ENCODE data around the gene L2HGDH. TPM values are rescaled to one million over a fixed set of nuclear protein-coding genes. Genes with fewer than 3 reads are reported as not detected.

The L2HGDH gene
- 4.2 TPM for total RNA-seq
- long read RNA-seq, full-length matches to known transcripts, result 2 of 4 reads
- long read RNA-seq, partial matches to known transcripts, result 1 of 4 reads
- long read RNA-seq, other reads (novel, unspliced or antisense), result 1 of 4 reads

DNA sequence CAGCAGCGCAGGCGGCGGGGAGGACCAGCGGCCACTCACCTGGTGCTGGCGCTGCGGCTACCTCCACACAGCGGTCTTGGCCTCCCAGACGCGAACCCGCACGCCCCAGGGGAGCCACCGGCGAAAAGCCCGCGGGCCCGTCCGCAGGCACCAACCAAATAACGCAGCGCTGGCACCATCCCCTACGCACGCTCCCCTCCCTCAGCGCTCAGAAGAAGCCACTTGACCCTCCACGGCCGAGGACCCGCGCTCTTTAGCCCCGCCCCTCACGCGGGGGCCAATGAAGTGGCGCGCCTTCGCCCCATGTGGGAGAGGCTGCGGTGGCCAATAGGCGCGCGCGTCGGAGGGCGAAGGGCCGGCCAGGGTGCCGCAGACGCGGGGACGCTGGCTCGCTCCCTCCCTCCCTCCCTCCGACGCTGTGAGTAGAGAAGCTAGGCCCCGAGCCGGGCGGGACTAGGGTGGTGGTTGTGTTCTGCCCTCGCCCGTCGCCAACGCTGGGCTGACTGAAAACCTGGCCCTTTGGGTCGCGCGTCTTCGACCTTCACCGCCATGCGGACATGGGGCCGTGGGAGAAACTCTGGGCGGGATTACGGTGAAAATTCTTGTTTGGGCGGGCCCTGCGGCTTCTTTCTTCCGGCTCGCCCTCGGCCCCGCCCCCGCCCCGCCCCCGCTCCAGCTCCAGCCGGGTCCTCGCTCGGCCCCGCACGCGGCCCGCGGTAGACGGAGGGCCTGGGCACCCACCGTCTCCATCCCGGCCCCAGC lies at the start of gene L2HGDH, which contains the start of gene DMAC2L:
Gene L2HGDH, minus strand, starts transcription at position 258 of the 762 bp plus-strand sequence. Its CDS starts 79 bp downstream, at position 179.
Gene DMAC2L, plus strand, starts transcription at position 353 of the 762 bp plus-strand sequence. CDS start 9,164 bp downstream, outside the sequence.
- no peak for TF ChIP-seq CTCF (IDR thresholded peaks at IDR 0.05)
- peak; percentile 96 for DNase-seq
- intact Hi-C loops (cut with DNase I), result no loop called here

GRCh38 chr14:50360851-50361250 lies 48.8 kb upstream of the L2HGDH start:
- Histone ChIP-seq H3K4me3 (no peak overlapping the region), H3K27ac (no peak overlapping the region), H3K9me3 (no peaks in the 10 kb centered on the region), H3K4me1 (peaks cover 22% of the 10 kb centered on the region), H3K27me3 (ENCODE audit: low read depth) (no peaks in the 10 kb centered on the region), H3K36me3 (peaks cover 11% of the 10 kb centered on the region)
- intact Hi-C loops (cut with DNase I), result no loop called here
- TF ChIP-seq CTCF (IDR thresholded peaks at IDR 0.05), result no peak
- ATAC-seq, result no peak
- DNase-seq, result no peak

More for the DNA sequence above, at the start of gene L2HGDH, which contains the start of gene DMAC2L:
- Histone ChIP-seq H3K36me3 (no peaks in the 10 kb centered on the region), H3K27me3 (ENCODE audit: low read depth) (no peaks in the 10 kb centered on the region), H3K9me3 (no peaks in the 10 kb centered on the region), H3K4me1 (peaks cover 17% of the 10 kb centered on the region), H3K27ac (peak within 1 kb of the TSS; percentile 94), H3K4me3 (peak within 1 kb of the TSS; percentile 93)
- peak; percentile 99 for ATAC-seq

DNA sequence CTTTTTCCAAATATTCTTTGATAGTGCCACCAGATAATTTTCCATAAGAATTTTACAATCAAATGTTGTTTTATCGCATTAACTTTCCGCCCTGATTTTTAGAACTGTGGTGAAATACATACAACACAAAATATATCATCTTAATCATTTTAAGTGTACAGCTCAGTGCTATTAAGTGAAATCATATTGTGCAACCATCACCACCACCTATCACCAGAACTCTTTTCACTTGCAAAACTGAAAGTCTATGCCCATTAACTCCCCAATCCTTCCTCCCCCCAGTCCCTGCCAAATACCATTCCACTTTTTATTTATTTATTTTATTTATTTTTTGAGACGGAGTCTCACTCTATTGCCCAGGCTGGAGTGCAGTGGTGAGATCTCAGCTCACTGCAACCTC lies 48.1 kb upstream of the L2HGDH start:
- Histone ChIP-seq H3K4me3 (no peak overlapping the region), H3K27me3 (ENCODE audit: low read depth) (no peaks in the 10 kb centered on the region), H3K27ac (no peak overlapping the region), H3K36me3 (peaks cover 11% of the 10 kb centered on the region), H3K9me3 (no peaks in the 10 kb centered on the region), H3K4me1 (peaks cover 19% of the 10 kb centered on the region)
- intact Hi-C loops (cut with DNase I), result no loop called here
- ATAC-seq (no peak), DNase-seq (no peak)
- TF ChIP-seq CTCF (IDR thresholded peaks at IDR 0.05), result no peak

GRCh38 chr14:50359631-50360030 lies 47.6 kb upstream of the L2HGDH start:
- no peak overlapping the region for H3K27ac ChIP-seq
- no peaks in the 10 kb centered on the region for H3K27me3 ChIP-seq (ENCODE audit: low read depth)
- peaks cover 14% of the 10 kb centered on the region for H3K4me1 ChIP-seq
- no peak for TF ChIP-seq CTCF (IDR thresholded peaks at IDR 0.05)
- DNase-seq, result no peak
- intact Hi-C loops (cut with DNase I), result no loop called here
- H3K4me3 ChIP-seq, result no peak overlapping the region
- H3K9me3 ChIP-seq, result no peaks in the 10 kb centered on the region
- ATAC-seq, result no peak
- H3K36me3 ChIP-seq, result peaks cover 11% of the 10 kb centered on the region

DNA sequence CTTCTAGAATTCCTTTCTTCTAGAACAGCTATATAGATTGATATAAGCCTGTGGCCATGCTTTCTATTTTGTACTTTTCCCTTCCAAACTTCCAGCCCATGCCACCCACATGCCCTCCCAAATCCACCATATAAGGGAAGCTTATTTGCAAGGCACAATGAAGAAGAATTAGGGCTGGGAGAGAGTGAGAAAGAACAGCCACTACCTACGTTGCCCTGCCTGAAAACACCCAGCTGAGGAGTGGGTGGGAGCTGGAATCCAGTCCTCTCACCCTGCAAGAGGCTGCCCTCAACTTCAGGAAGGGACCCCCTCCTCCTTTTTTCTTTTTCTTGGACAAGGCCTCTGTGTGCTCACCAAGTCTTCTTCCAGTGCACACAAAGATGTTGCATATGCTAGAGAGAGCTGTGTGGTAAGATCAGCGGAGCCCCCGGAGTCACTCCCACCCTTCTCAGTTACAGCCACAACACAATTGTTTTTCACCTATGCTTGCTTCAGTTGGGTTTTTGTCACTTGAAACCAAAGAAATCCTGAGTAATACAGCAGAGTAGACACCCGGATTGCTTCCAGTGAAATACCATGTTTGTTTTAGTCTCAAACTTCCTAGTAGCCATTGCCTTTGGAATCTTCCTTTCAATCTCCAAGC lies 45.8 kb upstream of the L2HGDH start:
- H3K27ac ChIP-seq, result no peak overlapping the region
- no peaks in the 10 kb centered on the region for H3K27me3 ChIP-seq (ENCODE audit: low read depth)
- no peak for ATAC-seq
- DNase-seq, result no peak
- peaks cover 11% of the 10 kb centered on the region for H3K36me3 ChIP-seq
- no peaks in the 10 kb centered on the region for H3K4me1 ChIP-seq
- no peak overlapping the region for H3K4me3 ChIP-seq
- no peaks in the 10 kb centered on the region for H3K9me3 ChIP-seq
- no peak for TF ChIP-seq CTCF (IDR thresholded peaks at IDR 0.05)
- intact Hi-C loops (cut with DNase I), result no loop called here
